OCI-LY3 (cell line): ENCODE data around the gene SIPA1.

Source experiments
- CTCF ChIP-seq: fragments of 200-600, 300-600 bp; sonication (generic); IDR thresholded peaks from 2 replicates; pipeline ENCODE4 v1.5.1; 2014; ENCODE audit warnings: antibody characterized with exemption, low read length, low read depth
- EZH2phosphoT487 ChIP-seq: fragments of 200-600 bp; shearing (Covaris generic); IDR thresholded peaks from 2 replicates; pipeline ENCODE4 v1.6.1; 2018; ENCODE audit warnings: antibody characterized with exemption, mixed run types, low read depth

- TF ChIP-seq CTCF (no peak), EZH2phosphoT487 (no peak)
Measured at GRCh38 chr11:65654375-65655349, 16.8 kb downstream of the SIPA1 start.
